Subcutaneous adipose tissue (tissue), 4 donors: Measurements from ENCODE around the gene CPPED1. TPM values are rescaled to one million over a fixed set of nuclear protein-coding genes. Genes with fewer than 3 reads are reported as not detected.

Experiments
- CTCF ChIP-seq: fragments of 450-650 bp; IDR thresholded peaks from one replicate; pipeline ENCODE4 v1.5.1; 2016; ENCODE audit warnings: low read depth, mild to moderate bottlenecking, control low read depth, antibody characterized with exemption, moderate library complexity
- total RNA-seq, 4 donors: library from RNA; depleted of rRNA; stranded (reverse); fragments of >200 nt; gene quantifications; one replicate each; pipeline ENCODE4 v1.1.0, GENCODE V29; 2016

The CPPED1 gene
- total RNA-seq, 4 donors from 2014 or later: 15.3 to 32.0 (median 23.3) TPM

GRCh38 chr16:12724226-12724625, 79.5 kb downstream of the CPPED1 start:
- TF ChIP-seq CTCF: no peak

- TF ChIP-seq CTCF: no peak
Measured at GRCh38 chr16:12723681-12724080, 80.0 kb downstream of the CPPED1 start.

- no peak for TF ChIP-seq CTCF
Measured at GRCh38 chr16:12721841-12722421, 81.8 kb downstream of the CPPED1 start.

GRCh38 chr16:12719972-12720371, 83.7 kb downstream of the CPPED1 start:
- no peak for TF ChIP-seq CTCF

GRCh38 chr16:12716658-12717057, 87.0 kb downstream of the CPPED1 start:
- TF ChIP-seq CTCF: no peak

- no peak for TF ChIP-seq CTCF
Measured at GRCh38 chr16:12709807-12710206, 93.9 kb downstream of the CPPED1 start.

- no peak for TF ChIP-seq CTCF
Measured at GRCh38 chr16:12708266-12708665, 95.4 kb downstream of the CPPED1 start.

GRCh38 chr16:12706628-12707027, 97.1 kb downstream of the CPPED1 start:
- no peak for TF ChIP-seq CTCF
